NCI-H1417 (cell line): ENCODE results near the gene PADI4.
"Not testable (repeated sequence)": the region's sequence is repeated elsewhere in the genome, so short reads cannot be mapped to it uniquely, and the experiment has no call there.

Experiments used
- DNase-seq, 3 experiments: peaks; one replicate each; lab custom pipeline; 2025; lab: John Stamatoyannopoulos, UW

PADI4 gene

GRCh38 chr1:17397910-17398695 is 90.1 kb downstream of the PADI4 start:
- no peak for DNase-seq

GRCh38 chr1:17400725-17401341 is 92.8 kb downstream of the PADI4 start:
- no peak for DNase-seq

- no peak for DNase-seq
Measured at GRCh38 chr1:17401841-17402240, 93.8 kb downstream of the PADI4 start.

GRCh38 chr1:17403081-17403480 is 95.1 kb downstream of the PADI4 start:
- DNase-seq: no peak

GRCh38 chr1:17404034-17404684 is 96.2 kb downstream of the PADI4 start:
- DNase-seq: no peak

GRCh38 chr1:17404820-17405219 is 96.8 kb downstream of the PADI4 start:
- no peak for DNase-seq

- peak in 2 of 3 experiments; percentile 32 to 55 for DNase-seq
Measured at GRCh38 chr1:17405898-17406759, 98.1 kb downstream of the PADI4 start.

GRCh38 chr1:17406760-17407475 is 98.9 kb downstream of the PADI4 start:
- DNase-seq: not testable (repeated sequence)

- peak in 1 of 3 experiments; percentile 30 for DNase-seq
Measured at GRCh38 chr1:17407786-17408514, 100.0 kb downstream of the PADI4 start.

- DNase-seq: no peak
Measured at GRCh38 chr1:17409391-17409811, 101.4 kb downstream of the PADI4 start.

- no peak for DNase-seq
Measured at GRCh38 chr1:17412093-17412870, 104.3 kb downstream of the PADI4 start.
